Stimulated activated CD8-positive, alpha-beta memory T cell treated with anti-CD3 and anti-CD28 coated beads, Interleukin-4, amount 100 ng/mL, for 4 hours (primary cell): ENCODE measurements around the gene SETDB2.
A peak's percentile ranks its signal among the peaks of the same experiment; 100 is the strongest.

ENCODE experiments used
- DNase-seq, 2 donors: peaks; one replicate each; pipeline ENCODE4 v3.0.0-alpha.2; 2020; ENCODE audit warnings: low read depth in 2 of 2, low spot score in 1 of 2

SETDB2 gene

GRCh38 chr13:49464621-49465325 lies 20.7 kb downstream of the SETDB2 start:
- DNase-seq = no peak

- DNase-seq = no peak
Observed at GRCh38 chr13:49466292-49466838, 22.3 kb downstream of the SETDB2 start.

- DNase-seq = no peak
Observed at GRCh38 chr13:49472186-49472585, 28.1 kb downstream of the SETDB2 start.

GRCh38 chr13:49476529-49476928 lies 32.5 kb downstream of the SETDB2 start:
- DNase-seq = no peak

- no peak for DNase-seq
Observed at GRCh38 chr13:49481788-49482187, 37.7 kb downstream of the SETDB2 start.

- no peak for DNase-seq
Observed at GRCh38 chr13:49488563-49488962, 44.5 kb downstream of the SETDB2 start.

GRCh38 chr13:49494645-49495044 lies 50.6 kb downstream of the SETDB2 start:
- no peak for DNase-seq

GRCh38 chr13:49495783-49496762 lies 52.0 kb downstream of the SETDB2 start, which contains the start of gene PHF11:
Gene PHF11, plus strand, starts transcription at chr13:49495953. Its CDS starts 49 bp downstream, at chr13:49496002.
- DNase-seq = peak; percentile 69 to 76

- DNase-seq = peak; percentile 31 to 43
Observed at GRCh38 chr13:49496837-49497236, 52.8 kb downstream of the SETDB2 start.

GRCh38 chr13:49497272-49497671 lies 53.2 kb downstream of the SETDB2 start:
- no peak for DNase-seq

- no peak for DNase-seq
Observed at GRCh38 chr13:49498206-49498605, 54.1 kb downstream of the SETDB2 start.

- DNase-seq = no peak
Observed at GRCh38 chr13:49499889-49500660, 56.0 kb downstream of the SETDB2 start.

- no peak for DNase-seq
Observed at GRCh38 chr13:49502954-49503353, 58.9 kb downstream of the SETDB2 start.

- no peak for DNase-seq
Observed at GRCh38 chr13:49503951-49504350, 59.9 kb downstream of the SETDB2 start.

- DNase-seq = no peak
Observed at GRCh38 chr13:49512578-49512977, 68.5 kb downstream of the SETDB2 start.

GRCh38 chr13:49516467-49516866 lies 72.4 kb downstream of the SETDB2 start:
- no peak for DNase-seq

GRCh38 chr13:49517461-49517860 lies 73.4 kb downstream of the SETDB2 start:
- no peak for DNase-seq

- no peak for DNase-seq
Observed at GRCh38 chr13:49521224-49521623, 77.2 kb downstream of the SETDB2 start.

- DNase-seq = no peak
Observed at GRCh38 chr13:49524740-49525501, 80.8 kb downstream of the SETDB2 start.

- no peak for DNase-seq
Observed at GRCh38 chr13:49527123-49527522, 83.0 kb downstream of the SETDB2 start.
